Right atrium auricular region (tissue), 2 donors: Measurements from ENCODE around the gene EXOC4. TPM values are rescaled to one million over a fixed set of nuclear protein-coding genes. Genes with fewer than 3 reads are reported as not detected.

Experiments used
- DNase-seq: peaks from one replicate; pipeline ENCODE4 v3.0.0-alpha.2; 2019; ENCODE audit warnings: low spot score
- H3K27ac ChIP-seq, 2 donors: fragments of 200-600 bp; sonication (generic); 1 replicate in 1 of 2; 2 replicates in 1 of 2; pipeline ENCODE4 v1.5.1; 2016 to 2019
- H3K27me3 ChIP-seq, 2 donors: fragments of 200-600 bp; sonication (generic); one replicate each; pipeline versions ENCODE4 v1.5.1 to v1.6.0; 2017 to 2019
- H3K36me3 ChIP-seq: fragments of 200-600 bp; sonication (generic); one replicate; pipeline ENCODE4 v1.5.1; 2016
- H3K4me1 ChIP-seq, 2 donors: fragments of 200-600 bp; sonication (generic); one replicate each; pipeline versions ENCODE4 v1.5.1 to v1.6.0; 2017 to 2019
- H3K4me3 ChIP-seq, 2 donors: fragments of 200-600 bp; sonication (generic); 1 replicate in 1 of 2; 2 replicates in 1 of 2; pipeline ENCODE4 v1.5.1; 2017 to 2019; ENCODE audit warnings: mild to moderate bottlenecking in 1 of 2, moderate library complexity in 1 of 2
- H3K9me3 ChIP-seq, 2 donors: fragments of 200-600 bp; sonication (generic); one replicate each; pipeline ENCODE4 v1.5.1; 2019
- total RNA-seq, 2 donors: library from RNA; depleted of rRNA; stranded (reverse); fragments of >200 nt; gene quantifications; one replicate each; pipeline ENCODE4 v1.1.0, GENCODE V29; 2016
- TF ChIP-seq, protein P1 (sequence below), 2 donors: fragments of 200-600 bp; sonication (generic); IDR thresholded peaks; one replicate each; pipeline ENCODE4 v1.5.1; 2019; ENCODE audit warnings: antibody characterized with exemption in 2 of 2

EXOC4 gene
- total RNA-seq, 2 donors from 2014 or later: 24.7 to 30.6 TPM

DNA sequence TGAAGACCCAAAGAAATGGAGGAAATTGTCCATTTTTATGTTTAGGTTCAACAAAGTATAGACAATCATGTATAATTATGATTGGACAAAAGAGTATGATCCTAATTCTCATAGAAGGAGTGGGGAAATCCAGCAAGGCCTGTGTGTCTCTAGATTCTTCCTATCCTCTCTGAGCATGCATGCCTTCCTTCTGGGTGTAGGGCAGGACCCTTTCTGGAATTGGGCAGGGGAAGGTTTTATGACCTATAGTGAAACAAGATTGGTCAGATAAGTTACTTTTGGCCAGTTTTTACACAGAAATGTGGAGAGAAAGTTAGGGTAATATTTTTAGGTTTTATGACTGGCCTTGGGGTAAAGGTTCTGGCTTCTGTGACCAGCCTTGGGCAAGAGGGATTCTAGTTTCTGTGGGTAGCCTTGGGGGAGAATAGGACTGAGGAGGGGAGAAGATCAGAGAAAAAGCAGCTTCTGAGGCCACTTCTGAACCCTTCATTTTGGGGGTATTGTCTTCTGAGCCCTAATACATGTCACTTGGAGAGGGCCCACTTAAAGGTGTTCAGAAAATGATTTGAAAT, 289.4 kb downstream of the EXOC4 start:
- Histone ChIP-seq H3K4me1 (no peaks in the 10 kb centered on the region), H3K27ac (no peak overlapping the region), H3K27me3 (no peaks in the 10 kb centered on the region), H3K9me3 (no peaks in the 10 kb centered on the region), H3K36me3 (no peaks in the 10 kb centered on the region), H3K4me3 (no peak overlapping the region)
- DNase-seq: no peak
- TF ChIP-seq, protein P1, sequence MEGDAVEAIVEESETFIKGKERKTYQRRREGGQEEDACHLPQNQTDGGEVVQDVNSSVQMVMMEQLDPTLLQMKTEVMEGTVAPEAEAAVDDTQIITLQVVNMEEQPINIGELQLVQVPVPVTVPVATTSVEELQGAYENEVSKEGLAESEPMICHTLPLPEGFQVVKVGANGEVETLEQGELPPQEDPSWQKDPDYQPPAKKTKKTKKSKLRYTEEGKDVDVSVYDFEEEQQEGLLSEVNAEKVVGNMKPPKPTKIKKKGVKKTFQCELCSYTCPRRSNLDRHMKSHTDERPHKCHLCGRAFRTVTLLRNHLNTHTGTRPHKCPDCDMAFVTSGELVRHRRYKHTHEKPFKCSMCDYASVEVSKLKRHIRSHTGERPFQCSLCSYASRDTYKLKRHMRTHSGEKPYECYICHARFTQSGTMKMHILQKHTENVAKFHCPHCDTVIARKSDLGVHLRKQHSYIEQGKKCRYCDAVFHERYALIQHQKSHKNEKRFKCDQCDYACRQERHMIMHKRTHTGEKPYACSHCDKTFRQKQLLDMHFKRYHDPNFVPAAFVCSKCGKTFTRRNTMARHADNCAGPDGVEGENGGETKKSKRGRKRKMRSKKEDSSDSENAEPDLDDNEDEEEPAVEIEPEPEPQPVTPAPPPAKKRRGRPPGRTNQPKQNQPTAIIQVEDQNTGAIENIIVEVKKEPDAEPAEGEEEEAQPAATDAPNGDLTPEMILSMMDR (IDR thresholded peaks at IDR 0.05): no peak

GRCh38 chr7:133543657-133544056, 290.8 kb downstream of the EXOC4 start:
- no peaks in the 10 kb centered on the region for H3K27me3 ChIP-seq
- H3K36me3 ChIP-seq: no peaks in the 10 kb centered on the region
- no peak overlapping the region for H3K4me3 ChIP-seq
- no peak for DNase-seq
- TF ChIP-seq, protein P1 (IDR thresholded peaks at IDR 0.05): no peak
- H3K9me3 ChIP-seq: no peaks in the 10 kb centered on the region
- H3K27ac ChIP-seq: no peak overlapping the region
- H3K4me1 ChIP-seq: no peaks in the 10 kb centered on the region

DNA sequence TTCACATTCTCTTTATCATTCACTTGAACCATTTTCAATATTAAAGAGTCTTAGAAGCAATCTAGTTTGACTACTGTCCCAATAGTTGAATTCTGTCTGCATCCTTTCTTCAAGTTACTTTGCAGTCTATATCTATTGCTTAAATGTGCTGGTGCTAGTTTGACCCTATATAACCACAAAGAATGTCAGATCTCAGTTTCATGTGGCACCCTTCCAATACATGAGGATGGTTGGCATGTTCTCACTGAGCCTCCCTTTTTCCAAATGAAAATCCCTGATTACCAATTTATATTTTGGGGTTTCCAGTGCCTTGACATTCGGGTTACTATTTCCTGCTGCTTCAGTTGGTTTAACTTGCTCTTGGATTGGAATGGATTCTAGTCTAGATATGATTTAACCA, 292.7 kb downstream of the EXOC4 start:
- TF ChIP-seq, protein P1 (IDR thresholded peaks at IDR 0.05): no peak
- Histone ChIP-seq H3K9me3 (no peaks in the 10 kb centered on the region), H3K27ac (no peak overlapping the region), H3K4me1 (no peaks in the 10 kb centered on the region), H3K36me3 (no peaks in the 10 kb centered on the region), H3K27me3 (no peaks in the 10 kb centered on the region), H3K4me3 (no peak overlapping the region)
- no peak for DNase-seq

DNA sequence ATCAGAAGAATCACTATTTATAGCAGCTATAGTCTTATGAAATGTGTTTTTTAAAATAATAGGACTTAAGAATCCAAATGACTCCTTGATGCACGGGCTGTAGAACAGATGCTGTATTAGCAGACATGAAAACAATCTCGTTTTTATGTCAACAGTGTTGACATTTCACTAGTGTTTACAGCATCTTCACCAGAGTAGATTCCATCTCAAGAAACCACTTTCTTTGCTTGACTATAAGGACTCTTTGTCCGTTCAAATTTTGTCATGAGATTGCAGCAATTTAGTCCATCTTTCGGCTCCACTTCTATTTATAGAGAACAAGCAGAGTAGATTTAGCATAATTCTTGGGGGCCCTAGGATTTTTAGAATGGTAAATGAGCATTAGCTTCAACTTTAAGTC, 295.1 kb downstream of the EXOC4 start:
- Histone ChIP-seq H3K36me3 (no peaks in the 10 kb centered on the region), H3K4me3 (no peak overlapping the region), H3K4me1 (no peaks in the 10 kb centered on the region), H3K27ac (no peak overlapping the region), H3K27me3 (no peaks in the 10 kb centered on the region), H3K9me3 (no peaks in the 10 kb centered on the region)
- TF ChIP-seq, protein P1 (IDR thresholded peaks at IDR 0.05): no peak
- no peak for DNase-seq

DNA sequence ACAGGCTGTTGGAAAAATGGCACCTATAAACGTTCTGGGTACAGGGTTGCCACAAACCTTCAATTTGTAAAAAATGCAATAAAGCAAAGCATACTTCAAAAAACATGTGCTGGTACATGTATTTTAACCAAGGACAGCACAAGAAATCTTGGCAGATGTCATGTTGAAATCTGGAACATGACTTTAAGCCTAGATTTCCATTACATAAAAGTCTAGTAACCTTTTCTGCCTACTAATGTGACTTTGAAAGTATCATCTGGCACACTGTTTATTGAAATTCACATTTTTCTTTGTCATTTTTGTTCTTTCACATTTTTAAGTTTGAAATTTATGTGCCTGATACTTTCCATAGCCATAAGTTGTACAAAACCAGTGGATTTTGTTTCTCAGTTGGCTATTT, 296.8 kb downstream of the EXOC4 start:
- H3K4me1 ChIP-seq: no peaks in the 10 kb centered on the region
- H3K27ac ChIP-seq: no peak overlapping the region
- no peaks in the 10 kb centered on the region for H3K36me3 ChIP-seq
- no peaks in the 10 kb centered on the region for H3K27me3 ChIP-seq
- no peaks in the 10 kb centered on the region for H3K9me3 ChIP-seq
- no peak for DNase-seq
- TF ChIP-seq, protein P1 (IDR thresholded peaks at IDR 0.05): no peak
- no peak overlapping the region for H3K4me3 ChIP-seq

DNA sequence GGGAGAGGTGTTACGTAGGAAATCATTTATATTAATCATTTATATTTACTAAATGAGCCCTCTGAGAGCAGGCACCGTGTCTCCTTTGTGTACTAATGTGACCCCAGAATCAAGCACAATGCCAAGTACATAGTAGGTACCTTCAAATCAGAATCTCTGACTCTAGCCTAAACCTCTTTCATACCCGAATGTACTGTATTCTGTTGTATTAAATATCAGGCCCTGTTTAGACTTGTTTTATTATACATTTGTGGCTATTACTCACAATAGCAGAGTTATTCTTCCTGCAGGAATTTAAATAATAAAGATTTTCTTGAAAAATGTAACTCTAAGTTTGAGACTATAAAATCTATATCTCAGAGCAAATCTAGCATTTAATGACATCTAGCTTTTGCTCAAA, 297.3 kb downstream of the EXOC4 start:
- Histone ChIP-seq H3K27ac (no peak overlapping the region), H3K9me3 (no peaks in the 10 kb centered on the region), H3K36me3 (no peaks in the 10 kb centered on the region), H3K4me3 (no peak overlapping the region), H3K27me3 (no peaks in the 10 kb centered on the region), H3K4me1 (no peaks in the 10 kb centered on the region)
- no peak for DNase-seq
- TF ChIP-seq, protein P1 (IDR thresholded peaks at IDR 0.05): no peak
